B cell (primary cell): ENCODE data around the gene CKMT2. TPM values are rescaled to one million over a fixed set of nuclear protein-coding genes. Genes with fewer than 3 reads are reported as not detected.

ENCODE experiments used
- ATAC-seq: fragments of 200-7000 bp; cut with Tn5 transposase; one replicate; pipeline ENCODE4 v1.10.0; 2021; ENCODE audit warnings: low read depth, mild to moderate bottlenecking, moderate number of reproducible peaks, moderate library complexity
- CTCF ChIA-PET: fragments of 350-600 bp; sonication (Branson Sonifier 250); formaldehyde crosslinking; loops from one replicate; lab custom pipeline; 2021; ENCODE audit warnings: antibody characterized with exemption, inconsistent platforms; lab: Charles Lee
- POLR2A ChIA-PET: fragments of 350-600 bp; sonication (Branson Sonifier 250); formaldehyde crosslinking; loops from one replicate; lab custom pipeline; 2021; ENCODE audit warnings: antibody characterized with exemption; lab: Charles Lee
- DNase-seq: peaks from one replicate; pipeline ENCODE4 v3.0.0; 2013
- H2AFZ ChIP-seq: 2 replicates; pipeline ENCODE4 v1.6.1; 2012; ENCODE audit warnings: mild to moderate bottlenecking, low read depth, low read length; ENCODE audit not compliant: insufficient read depth, poor library complexity, severe bottlenecking
- H3K27ac ChIP-seq, 2 donors: 1 replicate in 1 of 2; 2 replicates in 1 of 2; pipeline ENCODE4 v1.5.1; 2012 to 2013; ENCODE audit warnings: low read length in 2 of 2, mild to moderate bottlenecking in 2 of 2, moderate library complexity in 1 of 2
- H3K27me3 ChIP-seq, 4 experiments: fragments of 200-600 bp in 1 of 4; sonication (generic) in 1 of 4; replicated peaks in 1 of 4; 1 replicate in 2 of 4; 2 replicates in 2 of 4; pipeline versions ENCODE4 v1.6.1 to v1.7.0; 2013 to 2016; ENCODE audit warnings: low read length in 3 of 4, mild to moderate bottlenecking in 2 of 4, mixed read lengths in 1 of 4, moderate library complexity in 1 of 4; ENCODE audit not compliant: insufficient read depth in 4 of 4, control insufficient read depth in 3 of 4; ENCODE audit errors: control extremely low read depth in 1 of 4
- H3K36me3 ChIP-seq, 2 experiments: replicated peaks in 1 of 2; 1 replicate in 1 of 2; 2 replicates in 1 of 2; pipeline versions ENCODE4 v1.6.1 to v1.7.1; 2013; ENCODE audit warnings: low read length in 1 of 2; ENCODE audit not compliant: insufficient read depth in 2 of 2, control insufficient read depth in 1 of 2; ENCODE audit errors: control extremely low read depth in 1 of 2, extremely low read depth in 1 of 2
- H3K4me1 ChIP-seq, 2 donors: fragments of 200-600 bp in 1 of 2; sonication (generic) in 1 of 2; 1 replicate in 1 of 2; 2 replicates in 1 of 2; pipeline versions ENCODE4 v1.5.1 to v1.6.1; 2013 to 2017; ENCODE audit warnings: low read length in 2 of 2; ENCODE audit not compliant: control insufficient read depth in 2 of 2, insufficient read depth in 2 of 2
- H3K4me2 ChIP-seq: replicated peaks from 2 replicates; pipeline ENCODE3; 2012; ENCODE audit warnings: mild to moderate bottlenecking, low read depth, low read length; ENCODE audit not compliant: poor library complexity, severe bottlenecking
- H3K4me3 ChIP-seq, 5 experiments: fragments of 200-600 bp in 1 of 5; sonication (generic) in 1 of 5; 1 replicate in 3 of 5; 2 replicates in 2 of 5; pipeline versions ENCODE4 v1.5.1 to v1.7.0; 2011 to 2016; ENCODE audit warnings: low read length in 4 of 5, mild to moderate bottlenecking in 4 of 5, low read depth in 2 of 5, control low read depth in 1 of 5, moderate library complexity in 1 of 5; ENCODE audit not compliant: insufficient read depth in 1 of 5; ENCODE audit errors: control extremely low read depth in 1 of 5, extremely low read depth in 1 of 5
- H3K79me2 ChIP-seq: fragments of 200-600 bp; sonication (generic); one replicate; pipeline ENCODE4 v1.6.0; 2016; ENCODE audit warnings: low read length; ENCODE audit not compliant: control insufficient read depth, insufficient read depth
- H3K9ac ChIP-seq: fragments of 200-600 bp; sonication (generic); 2 replicates; pipeline ENCODE4 v1.6.1; 2017; ENCODE audit warnings: mild to moderate bottlenecking, low read length, moderate library complexity
- H3K9me3 ChIP-seq, 3 donors: one replicate each; pipeline versions ENCODE4 v1.6.1 to v1.7.1; 2013; ENCODE audit warnings: low read length in 2 of 3; ENCODE audit not compliant: control insufficient read depth in 2 of 3, insufficient read depth in 1 of 3; ENCODE audit errors: control extremely low read depth in 1 of 3
- H4K20me1 ChIP-seq: 2 replicates; pipeline ENCODE4 v1.6.0; 2012; ENCODE audit warnings: mild to moderate bottlenecking, low read length; ENCODE audit not compliant: insufficient read depth, control insufficient read depth, poor library complexity, severe bottlenecking
- H3K27ac Mint-ChIP-seq: one replicate; pipeline ENCODE4 v1.8.0; 2021; ENCODE audit warnings: mixed read lengths
- H3K27me3 Mint-ChIP-seq: one replicate; pipeline ENCODE4 v1.8.0; 2021; ENCODE audit warnings: mixed read lengths
- H3K4me1 Mint-ChIP-seq: one replicate; pipeline ENCODE4 v1.8.0; 2021; ENCODE audit warnings: mixed read lengths
- H3K4me3 Mint-ChIP-seq: one replicate; pipeline ENCODE4 v1.8.0; 2021; ENCODE audit warnings: mixed read lengths
- H3K9me3 Mint-ChIP-seq: one replicate; pipeline ENCODE4 v1.8.0; 2022; ENCODE audit warnings: mixed read lengths; ENCODE audit not compliant: insufficient read depth
- EZH2 ChIP-seq: IDR thresholded peaks from 2 replicates; pipeline ENCODE4 v1.6.1; 2012; ENCODE audit warnings: borderline replicate concordance, low read depth, mild to moderate bottlenecking, moderate library complexity, low read length; ENCODE audit not compliant: insufficient read depth, poor library complexity, severe bottlenecking
- WGBS: methylation state at CpG from one replicate; pipeline ENCODE4 v1.1.5; 2013; ENCODE audit warnings: missing lambda C conversion rate; ENCODE audit not compliant: insufficient coverage; 5-methylcytosine and 5-hydroxymethylcytosine counted together
- intact Hi-C: fragments of 100-400 bp; cut with micrococcal nuclease; formaldehyde crosslinking; loops from one replicate; pipeline ENCODE4 v1.10.0; 2022
- polyA plus RNA-seq: library from polyadenylated mRNA; depleted of rRNA; stranded (reverse); fragments of >200 nt; gene quantifications from 2 replicates; pipeline ENCODE4 v1.2.3, GENCODE V29; 2012
- total RNA-seq, 2 donors: library from RNA; stranded (reverse); fragments of 120-200 nt in 1 of 2; gene quantifications; 1 replicate in 1 of 2; 2 replicates in 1 of 2; pipeline versions ENCODE4 v1.2.3 to v1.2.4, GENCODE V29; 2013 to 2022
- TF ChIP-seq, protein P1 (sequence below): fragments of 200-600 bp; IDR thresholded peaks from one replicate; pipeline ENCODE4 v1.8.0; 2022; ENCODE audit warnings: antibody characterized with exemption, mild to moderate bottlenecking

Gene CKMT2
- total and polyA plus RNA-seq, 2 donors (not counting 1 experiment from before 2014, with no cell fraction given) = not detected

DNA sequence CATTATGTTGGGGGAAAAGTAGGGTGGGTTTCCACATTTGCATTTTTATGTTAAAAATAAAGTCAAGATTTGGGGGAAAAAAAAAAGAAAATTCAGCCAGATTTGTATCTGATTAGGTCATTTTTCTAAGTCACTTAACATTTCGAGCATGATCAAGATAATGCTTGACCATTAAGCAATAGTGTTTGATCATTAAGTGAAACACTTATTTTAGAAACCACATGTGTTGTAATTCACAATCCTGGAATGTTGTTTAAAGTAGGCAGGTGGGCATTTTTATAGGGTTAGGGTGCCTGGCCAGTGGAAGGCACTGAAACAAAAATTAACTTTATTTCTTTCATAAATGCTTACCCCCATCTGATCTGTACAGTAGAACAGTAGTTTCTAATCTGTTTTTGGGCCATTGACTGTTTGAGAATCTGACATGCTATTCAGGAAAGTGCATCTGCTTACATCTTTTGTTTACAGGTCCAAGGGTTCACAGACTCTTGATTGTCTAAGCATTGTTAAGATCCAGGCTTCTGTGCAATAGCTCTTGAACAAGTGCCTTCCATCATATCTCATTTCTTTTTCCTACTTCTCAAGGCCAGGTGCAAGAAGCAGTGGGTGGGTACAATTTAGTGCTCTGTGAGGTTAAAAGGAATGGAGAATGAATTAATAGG, 77.4 kb downstream of the CKMT2 start:
- H3K4me3 Mint-ChIP-seq = no peak overlapping the region
- no peak for ATAC-seq
- no peak overlapping the region for H2AFZ ChIP-seq
- TF ChIP-seq, protein P1, sequence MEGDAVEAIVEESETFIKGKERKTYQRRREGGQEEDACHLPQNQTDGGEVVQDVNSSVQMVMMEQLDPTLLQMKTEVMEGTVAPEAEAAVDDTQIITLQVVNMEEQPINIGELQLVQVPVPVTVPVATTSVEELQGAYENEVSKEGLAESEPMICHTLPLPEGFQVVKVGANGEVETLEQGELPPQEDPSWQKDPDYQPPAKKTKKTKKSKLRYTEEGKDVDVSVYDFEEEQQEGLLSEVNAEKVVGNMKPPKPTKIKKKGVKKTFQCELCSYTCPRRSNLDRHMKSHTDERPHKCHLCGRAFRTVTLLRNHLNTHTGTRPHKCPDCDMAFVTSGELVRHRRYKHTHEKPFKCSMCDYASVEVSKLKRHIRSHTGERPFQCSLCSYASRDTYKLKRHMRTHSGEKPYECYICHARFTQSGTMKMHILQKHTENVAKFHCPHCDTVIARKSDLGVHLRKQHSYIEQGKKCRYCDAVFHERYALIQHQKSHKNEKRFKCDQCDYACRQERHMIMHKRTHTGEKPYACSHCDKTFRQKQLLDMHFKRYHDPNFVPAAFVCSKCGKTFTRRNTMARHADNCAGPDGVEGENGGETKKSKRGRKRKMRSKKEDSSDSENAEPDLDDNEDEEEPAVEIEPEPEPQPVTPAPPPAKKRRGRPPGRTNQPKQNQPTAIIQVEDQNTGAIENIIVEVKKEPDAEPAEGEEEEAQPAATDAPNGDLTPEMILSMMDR = no peak
- no peak for TF ChIP-seq EZH2
- no peak overlapping the region for H3K27ac ChIP-seq
- no peak overlapping the region for H3K4me3 ChIP-seq
- no peaks in the 10 kb centered on the region for H3K27me3 Mint-ChIP-seq
- no peaks in the 10 kb centered on the region for H3K9me3 Mint-ChIP-seq
- no peaks in the 10 kb centered on the region for H3K79me2 ChIP-seq
- H3K27me3 ChIP-seq = no peaks in the 10 kb centered on the region
- H4K20me1 ChIP-seq = no peaks in the 10 kb centered on the region
- no CpG with 5 or more reads among the region's 1 CpG for WGBS
- H3K9me3 ChIP-seq = no peaks in the 10 kb centered on the region
- H3K4me1 ChIP-seq = no peaks in the 10 kb centered on the region
- H3K27ac Mint-ChIP-seq = no peak overlapping the region
- intact Hi-C loops = no loop called here
- no peak overlapping the region for H3K9ac ChIP-seq
- ChIA-PET POLR2A (no interaction called here), CTCF (interaction anchor here (2.5 kb wide), 1 partner anchor 10 kb away, joined by 13 read pairs; the partner anchor contains the start of gene ZCCHC9)
- peaks cover 9 to 14% of the 10 kb centered on the region in 2 experiments for H3K36me3 ChIP-seq
- DNase-seq = no peak
- no peaks in the 10 kb centered on the region for H3K4me1 Mint-ChIP-seq
- H3K4me2 ChIP-seq = no peak overlapping the region

DNA sequence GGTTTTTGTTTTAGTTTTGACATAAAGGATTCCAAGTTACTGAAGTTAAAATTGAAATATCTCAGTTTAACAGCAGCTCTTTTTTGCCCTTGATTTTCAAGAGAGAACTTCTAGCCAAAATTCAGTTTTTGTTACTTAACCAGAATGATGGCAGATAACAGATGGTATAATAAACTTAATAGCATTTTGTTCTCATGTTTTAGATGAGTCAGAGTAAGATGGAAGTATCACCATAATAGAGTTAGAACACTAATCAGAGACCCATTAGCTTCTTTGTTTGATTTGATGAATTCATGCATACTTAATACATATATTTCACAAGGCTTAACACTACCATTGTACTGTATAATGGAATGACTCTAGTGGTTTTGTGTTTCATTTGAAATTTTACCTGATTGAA, 80.2 kb downstream of the CKMT2 start:
- Mint-ChIP-seq H3K4me1 (peaks cover 2% of the 10 kb centered on the region), H3K4me3 (no peak overlapping the region), H3K27ac (no peak overlapping the region), H3K9me3 (no peaks in the 10 kb centered on the region), H3K27me3 (no peaks in the 10 kb centered on the region)
- ChIA-PET CTCF (no interaction called here), POLR2A (no interaction called here)
- H4K20me1 ChIP-seq = no peaks in the 10 kb centered on the region
- H3K4me3 ChIP-seq = no peak overlapping the region
- H3K27ac ChIP-seq = no peak overlapping the region
- no peaks in the 10 kb centered on the region for H3K27me3 ChIP-seq
- no peaks in the 10 kb centered on the region for H3K79me2 ChIP-seq
- H3K9me3 ChIP-seq = no peaks in the 10 kb centered on the region
- no peak overlapping the region for H3K9ac ChIP-seq
- no peak overlapping the region for H3K4me2 ChIP-seq
- intact Hi-C loops = no loop called here
- H3K36me3 ChIP-seq = peaks cover 9 to 14% of the 10 kb centered on the region in 2 experiments
- DNase-seq (no peak), ATAC-seq (no peak)
- no peak overlapping the region for H2AFZ ChIP-seq
- no peaks in the 10 kb centered on the region for H3K4me1 ChIP-seq
- no peak for TF ChIP-seq EZH2
- TF ChIP-seq, protein P1 = no peak
